GM18511 (cell line): ENCODE results near the gene CST9.
A peak's percentile ranks its signal among the peaks of the same experiment; 100 is the strongest.
"Not testable (repeated sequence)": the region's sequence is repeated elsewhere in the genome, so short reads cannot be mapped to it uniquely, and the experiment has no call there.

ENCODE experiments used
- ATAC-seq: cut with Tn5 transposase; IDR thresholded peaks from one replicate; pipeline ENCODE4 v1.9.1; 2021; ENCODE audit warnings: mild to moderate bottlenecking, moderate library complexity; ENCODE audit not compliant: unreplicated experiment

Gene CST9

DNA sequence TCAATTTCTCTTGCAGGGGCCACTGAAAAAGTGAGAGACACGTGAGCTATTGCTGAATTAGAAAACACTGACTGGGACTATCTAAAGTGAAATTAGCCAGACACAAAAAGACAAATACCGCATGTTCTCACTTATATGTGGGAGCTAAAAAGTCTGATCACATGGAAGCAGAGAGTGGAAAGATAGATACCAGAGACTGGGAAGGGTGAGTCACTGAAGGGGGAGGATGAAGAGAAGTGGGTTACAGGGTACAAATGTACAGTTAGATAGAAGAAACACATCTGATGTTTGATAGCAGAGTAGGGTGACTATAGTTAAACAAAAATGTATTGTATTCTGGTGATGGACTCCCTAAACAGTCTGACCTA is 18.6 kb upstream of the CST9 start:
- ATAC-seq: no peak

DNA sequence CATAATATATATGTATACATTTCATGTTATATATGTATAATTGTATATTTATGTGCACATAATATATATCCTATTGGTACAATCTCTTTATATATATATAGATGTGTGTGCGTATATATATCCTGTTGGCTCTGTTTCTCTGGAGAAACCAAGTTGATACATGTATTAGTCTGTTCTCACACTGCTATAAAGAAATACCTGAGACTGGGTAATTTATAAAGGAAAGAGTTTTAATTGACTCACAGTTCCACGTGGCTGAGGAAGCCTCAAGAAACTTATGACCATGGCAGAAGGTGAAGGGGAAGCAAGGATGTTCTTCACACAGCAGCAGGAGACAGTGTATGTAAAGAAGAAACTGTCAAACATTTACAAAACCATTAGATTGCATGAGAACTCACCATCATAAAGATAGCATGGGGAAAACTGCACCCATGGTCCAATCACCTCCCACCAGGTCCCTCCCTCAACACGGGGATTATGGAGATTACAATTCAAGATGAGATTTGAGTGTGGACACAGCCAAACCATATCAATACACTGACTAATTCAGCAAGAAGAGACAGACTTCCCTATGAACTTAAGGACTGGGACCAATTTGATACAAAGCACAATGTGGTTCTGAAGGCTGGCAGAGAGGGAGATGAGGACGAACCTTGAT is 18.1 kb upstream of the CST9 start:
- ATAC-seq: no peak

DNA sequence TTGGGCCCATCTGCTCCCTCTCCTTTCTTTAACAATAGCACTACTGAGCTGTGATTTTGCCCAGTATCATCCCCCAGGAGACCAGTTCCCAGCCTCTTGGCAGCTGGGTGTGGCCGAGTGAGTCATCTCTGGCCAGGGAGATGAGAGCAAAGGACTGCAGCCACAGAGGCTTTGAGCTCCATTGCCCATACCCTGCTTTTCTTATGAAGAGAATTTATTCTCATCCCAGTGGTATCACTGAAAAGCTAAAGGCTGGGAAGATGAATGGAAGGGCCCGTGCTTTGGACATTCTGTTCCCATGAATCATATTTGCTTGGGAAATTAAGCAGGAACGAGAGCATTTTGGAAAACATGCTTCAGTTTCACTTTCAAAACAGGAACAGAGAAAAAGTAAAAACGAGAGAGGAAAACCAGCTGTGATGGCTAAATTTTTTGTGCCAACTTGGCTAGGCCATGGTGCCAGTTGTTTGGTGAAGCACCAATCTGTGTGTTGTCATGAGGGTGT is 17.2 kb upstream of the CST9 start:
- peak; percentile 61 for ATAC-seq

DNA sequence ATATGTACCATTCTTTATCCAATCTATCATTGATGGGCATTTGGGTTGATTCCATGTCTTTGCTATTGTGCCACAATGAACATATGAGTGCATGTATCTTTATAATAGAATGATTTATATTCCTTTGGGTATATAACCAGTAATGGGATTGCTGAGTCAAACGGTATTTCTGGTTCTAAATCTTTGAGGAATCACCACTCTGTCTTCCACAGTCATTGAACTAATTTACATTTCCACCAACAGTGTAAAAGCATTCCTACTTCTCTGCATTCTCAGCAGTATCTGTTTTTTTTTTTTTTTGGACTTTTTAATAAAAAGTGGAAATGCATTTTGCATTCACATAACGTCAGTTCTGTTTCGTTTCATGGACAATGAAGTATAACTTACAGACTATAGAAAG is 16.7 kb upstream of the CST9 start:
- ATAC-seq: not testable (repeated sequence)

- ATAC-seq: not testable (repeated sequence)
Measured at GRCh38 chr20:23620670-23621386, 15.1 kb upstream of the CST9 start.

DNA sequence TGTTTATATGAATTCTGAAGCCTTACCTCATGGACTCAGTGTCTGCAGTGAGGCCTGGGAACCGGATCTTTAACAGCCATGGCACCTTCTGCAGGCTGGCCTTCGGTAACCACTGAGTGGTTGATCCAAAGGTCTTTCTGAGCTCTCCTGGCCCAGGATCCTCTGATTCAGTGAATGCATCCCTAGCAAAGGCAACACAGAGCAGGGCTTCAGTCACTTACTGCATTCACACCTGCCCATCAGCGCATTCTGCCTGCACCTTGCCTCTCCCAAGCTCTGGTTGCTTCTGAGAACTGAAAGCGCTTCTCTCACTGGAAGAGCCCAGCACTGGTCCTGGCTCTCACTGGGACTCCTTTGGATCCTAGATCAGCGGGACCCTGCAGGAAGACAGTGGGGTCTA is 8.4 kb upstream of the CST9 start:
- no peak for ATAC-seq

- no peak for ATAC-seq
Measured at GRCh38 chr20:23613676-23614075, 8.0 kb upstream of the CST9 start.

DNA sequence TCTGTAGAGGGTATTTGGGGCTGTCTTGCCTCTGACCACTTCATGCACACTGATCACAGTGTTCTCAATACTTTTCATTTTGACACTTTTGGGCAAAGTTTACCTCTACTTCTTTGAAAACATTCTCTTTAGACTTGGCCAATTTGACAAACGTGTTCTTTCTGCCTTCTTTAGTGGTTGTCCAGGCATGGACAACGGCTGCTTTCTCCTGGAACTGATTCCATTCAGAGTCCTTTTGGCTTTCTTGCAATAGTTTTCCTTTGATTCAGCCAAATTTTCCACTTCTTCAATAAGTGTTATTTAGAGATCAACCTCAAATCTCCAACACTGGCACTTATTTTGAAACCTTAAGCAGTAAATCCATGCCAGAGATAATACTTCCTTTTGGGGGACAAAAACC is 6.7 kb upstream of the CST9 start:
- no peak for ATAC-seq

DNA sequence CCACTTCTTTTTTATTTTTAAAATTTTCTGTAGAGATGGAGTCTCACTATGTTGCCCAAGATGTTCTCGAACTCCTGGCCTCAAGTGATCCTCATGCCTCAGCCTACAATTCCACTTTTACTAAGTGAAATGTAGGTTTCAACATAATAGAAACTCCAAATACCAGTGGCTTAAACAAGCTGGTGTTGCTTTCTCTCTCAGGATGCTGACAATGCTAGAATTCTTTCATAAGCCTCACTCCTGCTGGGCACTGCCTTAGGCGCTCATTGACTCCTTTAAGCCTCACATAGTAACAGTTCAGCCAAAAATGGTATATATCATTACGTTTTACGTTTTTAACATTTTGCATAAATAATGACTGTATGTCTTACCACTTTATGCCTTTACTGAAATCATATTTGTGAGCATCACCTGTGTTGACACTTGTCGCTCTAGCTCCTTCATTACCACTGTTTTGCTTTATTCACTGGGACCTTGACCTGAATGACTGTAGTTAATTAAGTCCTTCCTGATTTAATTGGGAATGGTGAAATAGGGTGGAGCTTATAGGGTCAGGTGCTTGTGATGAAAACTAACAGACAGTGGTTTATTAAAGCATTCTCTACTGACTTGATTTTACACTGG is 3.9 kb upstream of the CST9 start:
- no peak for ATAC-seq

DNA sequence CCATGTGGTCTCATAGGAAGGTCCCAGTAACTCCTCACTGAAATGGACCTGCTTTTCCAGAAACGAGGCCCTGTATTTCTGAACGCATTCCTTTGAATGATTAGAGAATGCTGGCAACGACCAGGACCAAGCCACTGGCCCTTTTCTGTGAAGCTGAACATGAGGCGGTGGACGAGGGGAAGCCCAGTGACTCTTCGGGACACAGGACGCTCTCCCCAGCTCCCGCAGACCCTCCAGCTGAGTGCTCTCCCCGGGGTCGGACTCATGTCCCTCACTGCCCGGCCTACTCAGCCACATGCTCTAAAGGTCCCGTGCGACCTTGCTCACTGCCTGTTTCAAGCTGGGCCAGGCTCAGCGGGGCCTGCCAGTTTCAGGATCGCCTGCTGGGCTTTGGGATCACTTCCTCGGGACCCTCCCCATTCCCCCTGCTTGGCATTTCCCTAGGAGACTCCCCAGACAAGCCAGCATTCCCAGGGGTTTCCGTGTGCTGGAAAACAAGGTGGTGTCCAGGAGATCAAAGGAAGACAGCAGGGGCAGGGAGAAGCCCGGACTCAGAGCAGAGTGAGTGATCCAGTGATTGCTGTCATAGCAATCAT is 2.6 kb upstream of the CST9 start:
- ATAC-seq: no peak

- no peak for ATAC-seq
Measured at GRCh38 chr20:23607497-23608245, 2.0 kb upstream of the CST9 start.

DNA sequence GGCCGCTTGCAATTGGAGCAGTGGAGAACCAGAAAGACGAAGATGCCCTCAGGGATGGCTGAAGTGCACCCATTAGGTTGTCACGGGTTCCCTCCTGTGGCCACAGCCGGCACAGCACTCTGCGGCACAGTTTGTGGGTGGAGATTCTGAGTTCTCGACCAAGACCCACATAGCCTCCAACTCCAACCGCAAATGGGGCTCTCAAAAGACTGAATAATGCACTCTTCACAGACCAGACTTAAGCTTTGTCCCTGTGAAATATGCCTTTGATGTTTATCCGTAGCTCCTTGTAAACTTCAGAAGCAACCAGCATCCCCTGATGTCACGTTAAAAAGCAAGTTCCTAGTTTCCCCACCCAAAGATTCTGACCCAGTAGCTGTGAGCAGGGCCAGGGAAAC is 934 bp upstream of the CST9 start:
- ATAC-seq: peak; percentile 98

DNA sequence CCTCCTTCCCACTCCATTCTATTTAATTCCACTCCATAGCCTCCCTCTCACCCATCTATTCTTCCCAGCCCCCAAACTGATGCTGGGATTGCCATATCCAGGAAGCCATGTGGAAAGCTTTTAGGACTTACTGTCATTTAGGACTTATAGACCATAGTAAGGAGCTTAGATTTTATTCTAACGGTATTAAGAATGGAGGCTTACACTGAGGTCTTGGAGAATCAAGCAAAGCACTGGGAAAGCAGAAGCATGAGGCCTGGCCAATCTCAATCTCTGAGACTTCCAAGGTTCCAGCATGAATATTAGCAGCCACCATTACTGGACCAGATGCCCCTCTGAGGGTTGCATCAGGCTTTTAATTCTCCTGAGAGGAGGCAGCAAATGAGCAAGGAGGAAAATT is 1.4 kb downstream of the CST9 start:
- ATAC-seq: no peak

- no peak for ATAC-seq
Measured at GRCh38 chr20:23603321-23603720, 2.4 kb downstream of the CST9 start.

DNA sequence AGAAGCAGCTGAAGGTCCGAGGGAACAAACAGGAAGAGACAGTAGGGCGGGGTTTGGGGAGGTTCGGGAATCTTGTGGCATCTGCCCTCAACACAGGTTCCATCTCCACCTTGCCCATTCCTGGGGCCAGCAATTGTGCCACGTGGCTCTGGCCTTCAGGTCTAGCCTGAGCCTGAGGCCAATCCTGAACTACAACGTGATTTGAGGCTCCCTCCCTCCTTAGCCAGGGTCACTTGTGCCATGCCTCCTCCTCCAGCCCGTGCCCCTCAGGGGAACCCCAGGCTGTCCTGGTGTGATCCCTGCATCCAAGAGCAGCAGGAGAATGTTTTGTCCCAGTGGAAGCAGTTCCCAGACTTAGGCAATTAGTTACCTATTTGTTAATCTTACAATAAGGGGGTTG is 3.0 kb downstream of the CST9 start:
- no peak for ATAC-seq

- no peak for ATAC-seq
Measured at GRCh38 chr20:23602241-23602640, 3.5 kb downstream of the CST9 start.

DNA sequence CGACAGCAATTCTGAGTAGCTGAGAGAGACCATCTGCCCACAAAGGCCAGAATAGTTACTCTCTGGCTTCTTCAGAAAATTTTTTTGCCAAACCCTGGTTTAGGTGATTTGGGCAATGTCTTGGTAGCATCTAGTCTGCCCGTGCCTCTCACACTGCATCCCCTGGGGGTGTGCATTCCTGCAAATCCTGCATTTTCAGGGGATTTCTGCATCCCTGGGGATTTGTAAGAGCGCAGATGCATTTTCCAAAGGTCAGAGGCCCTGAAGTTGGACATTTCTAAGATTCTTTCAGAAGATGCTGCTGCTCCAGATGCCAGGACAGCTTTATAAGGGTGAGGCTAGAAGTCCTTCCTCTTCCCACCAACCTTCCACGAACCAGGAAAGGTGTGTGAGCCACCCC is 4.0 kb downstream of the CST9 start:
- no peak for ATAC-seq

DNA sequence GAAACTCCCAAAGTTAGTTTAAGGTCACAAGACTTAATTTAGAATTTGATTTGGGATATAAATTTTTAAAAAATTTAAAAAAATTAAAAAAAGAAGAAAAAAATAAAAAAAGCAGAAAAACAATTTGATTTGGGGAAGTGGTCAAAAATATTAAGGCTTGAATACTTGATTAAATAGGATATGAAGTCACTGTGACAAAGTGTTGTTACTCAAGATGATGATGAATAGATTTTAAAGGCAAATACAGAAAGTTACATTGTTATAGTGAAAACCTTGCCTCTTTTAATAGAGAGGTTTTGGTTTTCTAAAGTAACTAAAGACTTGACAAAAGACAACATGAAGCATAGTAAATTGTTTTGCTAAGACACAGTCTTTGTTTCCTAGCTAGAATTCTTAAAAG is 7.2 kb downstream of the CST9 start:
- ATAC-seq: no peak

DNA sequence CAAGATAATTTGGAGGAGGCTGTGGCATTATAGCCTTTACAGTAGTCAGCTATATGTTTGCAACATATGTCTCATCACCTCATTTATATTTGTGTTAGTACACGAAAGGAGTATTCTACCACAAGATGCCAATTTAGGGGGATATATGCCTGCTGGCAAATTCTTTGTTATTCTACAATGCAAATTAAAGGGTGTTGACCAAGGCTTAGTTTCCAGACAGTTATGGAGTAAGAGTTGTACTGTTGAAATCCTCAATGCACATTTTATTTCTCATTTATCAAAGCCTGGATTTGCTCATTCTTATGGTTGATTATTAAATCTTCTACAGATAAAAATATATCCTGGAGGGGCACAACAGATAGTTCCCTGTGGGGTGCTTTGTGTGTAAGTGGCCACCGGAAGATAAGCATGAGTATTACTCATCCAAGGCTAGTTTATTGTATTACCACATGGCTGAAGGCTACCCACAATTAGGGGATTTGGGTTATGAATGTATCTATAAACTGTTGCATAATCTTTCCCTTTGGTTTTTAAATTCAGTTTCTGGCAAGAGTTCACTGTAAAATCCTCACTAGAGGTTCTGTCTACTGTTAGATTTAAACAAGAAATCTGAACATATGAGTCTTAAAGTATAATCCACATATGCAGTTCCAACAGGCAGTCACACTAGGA is 9.0 kb downstream of the CST9 start:
- no peak for ATAC-seq

DNA sequence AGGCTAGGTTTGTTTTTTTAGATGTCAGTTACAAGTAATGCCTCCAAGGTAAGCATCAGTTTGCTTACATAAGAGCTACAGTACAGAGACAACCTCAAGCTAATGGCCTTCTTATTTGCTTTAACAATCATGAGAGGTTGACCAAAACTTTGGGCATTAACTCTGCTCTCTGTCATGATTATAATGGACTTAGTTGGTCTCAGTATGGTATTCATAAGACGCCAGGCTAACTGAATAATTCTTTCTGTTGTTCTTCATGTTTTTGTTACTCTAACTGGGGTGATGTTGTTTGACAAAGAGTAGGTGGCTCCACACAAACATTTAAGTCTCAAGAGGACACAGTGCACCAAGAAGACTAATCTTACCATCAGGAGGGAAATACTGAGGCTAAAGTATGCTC is 9.8 kb downstream of the CST9 start:
- ATAC-seq: no peak
